SH-SY5Y (cell line): ENCODE data around the gene GRIP1.

ENCODE experiments used
- GATA2 ChIP-seq: IDR thresholded peaks from 2 replicates; pipeline ENCODE4 v1.6.1; 2011; ENCODE audit warnings: mild to moderate bottlenecking, low read depth, low read length
- GATA3 ChIP-seq: IDR thresholded peaks from 2 replicates; pipeline ENCODE4 v1.6.1; 2011; ENCODE audit warnings: low read depth, mild to moderate bottlenecking, low read length, moderate library complexity

GRCh38 chr12:66571361-66571915, 107.4 kb downstream of the GRIP1 start:
- TF ChIP-seq GATA2 (no peak), GATA3 (no peak)
